Stimulated activated CD4-positive, alpha-beta T cell treated with anti-CD3 and anti-CD28 coated beads, TNF-alpha, amount 100 ng/mL, for 24 hours (primary cell): Measurements from ENCODE around the gene GTSE1.

Experiments used
- DNase-seq, 3 experiments: peaks; one replicate each; pipeline ENCODE4 v3.0.0-alpha.2; 2020; ENCODE audit warnings: low read depth in 3 of 3

The GTSE1 gene

GRCh38 chr22:46274381-46274780 lies 22.3 kb upstream of the GTSE1 start:
- DNase-seq: no peak

- no peak for DNase-seq
Observed at GRCh38 chr22:46275455-46276122, 21.1 kb upstream of the GTSE1 start.

- no peak for DNase-seq
Observed at GRCh38 chr22:46276563-46276962, 20.1 kb upstream of the GTSE1 start.

GRCh38 chr22:46278656-46279645 lies 17.7 kb upstream of the GTSE1 start:
- DNase-seq: no peak

GRCh38 chr22:46280063-46280817 lies 16.4 kb upstream of the GTSE1 start:
- no peak for DNase-seq

GRCh38 chr22:46280999-46281623 lies 15.6 kb upstream of the GTSE1 start:
- no peak for DNase-seq

GRCh38 chr22:46281866-46282678 lies 14.6 kb upstream of the GTSE1 start:
- no peak for DNase-seq

GRCh38 chr22:46286006-46286405 lies 10.7 kb upstream of the GTSE1 start:
- DNase-seq: no peak

GRCh38 chr22:46286941-46287872 lies 9.5 kb upstream of the GTSE1 start:
- no peak for DNase-seq

- DNase-seq: no peak
Observed at GRCh38 chr22:46287873-46288751, 8.6 kb upstream of the GTSE1 start.

- DNase-seq: no peak
Observed at GRCh38 chr22:46288846-46289243, 7.8 kb upstream of the GTSE1 start.

GRCh38 chr22:46289244-46289891 lies 7.3 kb upstream of the GTSE1 start:
- no peak for DNase-seq

GRCh38 chr22:46290121-46290842 lies 6.4 kb upstream of the GTSE1 start:
- no peak for DNase-seq

- no peak for DNase-seq
Observed at GRCh38 chr22:46290843-46291785, 5.6 kb upstream of the GTSE1 start.

- DNase-seq: no peak
Observed at GRCh38 chr22:46292173-46292572, 4.5 kb upstream of the GTSE1 start.

GRCh38 chr22:46292732-46293131 lies 3.9 kb upstream of the GTSE1 start:
- DNase-seq: no peak
